ACC112 (cell line): ENCODE results near the gene CD300LF.

ENCODE experiments used
- H2AFZ ChIP-seq: fragments of 200-600 bp; sonication (generic); one replicate; pipeline ENCODE4 v1.6.0; 2017; ENCODE audit warnings: antibody characterized with exemption, low read length; ENCODE audit not compliant: unreplicated experiment
- H3K27ac ChIP-seq: fragments of 200-600 bp; sonication (generic); 2 replicates; pipeline ENCODE4 v1.5.1; 2014; ENCODE audit warnings: low read depth, mild to moderate bottlenecking, antibody characterized with exemption, low read length, moderate library complexity
- H3K27me3 ChIP-seq: fragments of 200-600 bp; sonication (generic); 2 replicates; pipeline ENCODE4 v1.6.1; 2014; ENCODE audit warnings: mild to moderate bottlenecking, antibody characterized with exemption, low read length, moderate library complexity, mixed read lengths; ENCODE audit not compliant: insufficient read depth
- H3K36me3 ChIP-seq: fragments of 200-600 bp; sonication (generic); 2 replicates; pipeline ENCODE4 v1.6.1; 2016; ENCODE audit warnings: mild to moderate bottlenecking, antibody characterized with exemption, low read length, moderate library complexity, mixed read lengths; ENCODE audit not compliant: insufficient read depth
- H3K4me1 ChIP-seq: fragments of 200-600 bp; sonication (generic); one replicate; pipeline ENCODE4 v1.6.1; 2016; ENCODE audit warnings: low read length, mixed read lengths; ENCODE audit not compliant: insufficient read depth, unreplicated experiment, control insufficient read depth
- H3K4me3 ChIP-seq: fragments of 200-600 bp; sonication (generic); 2 replicates; pipeline ENCODE4 v1.5.1; 2014; ENCODE audit warnings: mild to moderate bottlenecking, low read depth, low read length
- H3K79me2 ChIP-seq: fragments of 200-600 bp; sonication (generic); one replicate; pipeline ENCODE4 v1.6.0; 2016; ENCODE audit warnings: low read length; ENCODE audit not compliant: control insufficient read depth, unreplicated experiment, insufficient read depth

CD300LF gene

DNA sequence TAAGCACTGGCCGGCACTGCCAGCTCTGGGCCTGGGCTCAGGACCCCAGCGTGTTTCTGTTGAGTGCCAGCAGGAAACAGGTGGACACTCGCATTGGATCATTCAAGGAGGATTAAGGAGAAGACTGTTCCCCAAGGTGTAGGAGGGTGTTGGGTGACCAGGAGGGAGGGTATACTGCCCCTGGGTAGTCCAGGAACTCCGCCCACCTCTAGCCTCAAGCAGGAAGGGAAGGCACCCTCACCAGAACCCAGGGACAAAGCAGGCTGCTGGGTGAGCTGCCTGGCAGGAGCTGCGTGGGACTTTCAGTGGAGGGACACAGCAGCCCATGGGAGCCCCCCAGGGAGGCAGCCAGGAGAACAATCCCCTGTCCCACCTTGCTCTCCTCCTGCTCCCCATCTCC, 16.6 kb upstream of the CD300LF start:
- Histone ChIP-seq H3K27me3 (peaks cover 22% of the 10 kb centered on the region; the same call in 1 of the 2 replicates), H3K4me1 (no peaks in the 10 kb centered on the region), H3K36me3 (no peaks in the 10 kb centered on the region), H3K4me3 (no peak overlapping the region), H3K27ac (no peak overlapping the region), H3K79me2 (no peaks in the 10 kb centered on the region), H2AFZ (no peak overlapping the region)

DNA sequence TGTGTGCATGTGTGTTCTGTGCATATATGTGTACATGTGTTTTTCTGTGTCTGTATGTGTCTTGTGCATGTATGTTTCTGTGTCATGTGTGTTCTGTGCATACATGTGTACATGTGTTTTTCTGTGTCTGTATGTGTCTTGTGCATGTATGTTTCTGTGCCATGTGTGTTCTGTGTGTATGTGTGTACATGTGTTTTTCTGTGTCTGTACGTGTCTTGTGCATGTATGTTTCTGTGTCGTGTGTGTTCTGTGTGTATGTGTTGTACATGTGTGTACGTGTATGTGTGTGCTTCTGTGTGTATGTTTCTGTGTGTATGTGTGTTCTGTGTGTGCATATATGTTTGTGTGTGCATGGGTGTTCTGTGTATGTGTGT, 16.0 kb upstream of the CD300LF start:
- H3K79me2 ChIP-seq, result no peaks in the 10 kb centered on the region
- H3K4me1 ChIP-seq, result no peaks in the 10 kb centered on the region
- no peaks in the 10 kb centered on the region for H3K36me3 ChIP-seq
- H3K27me3 ChIP-seq, result peaks cover 19% of the 10 kb centered on the region; the same call in 1 of the 2 replicates
- H3K27ac ChIP-seq, result no peak overlapping the region
- H2AFZ ChIP-seq, result no peak overlapping the region
- no peak overlapping the region for H3K4me3 ChIP-seq

DNA sequence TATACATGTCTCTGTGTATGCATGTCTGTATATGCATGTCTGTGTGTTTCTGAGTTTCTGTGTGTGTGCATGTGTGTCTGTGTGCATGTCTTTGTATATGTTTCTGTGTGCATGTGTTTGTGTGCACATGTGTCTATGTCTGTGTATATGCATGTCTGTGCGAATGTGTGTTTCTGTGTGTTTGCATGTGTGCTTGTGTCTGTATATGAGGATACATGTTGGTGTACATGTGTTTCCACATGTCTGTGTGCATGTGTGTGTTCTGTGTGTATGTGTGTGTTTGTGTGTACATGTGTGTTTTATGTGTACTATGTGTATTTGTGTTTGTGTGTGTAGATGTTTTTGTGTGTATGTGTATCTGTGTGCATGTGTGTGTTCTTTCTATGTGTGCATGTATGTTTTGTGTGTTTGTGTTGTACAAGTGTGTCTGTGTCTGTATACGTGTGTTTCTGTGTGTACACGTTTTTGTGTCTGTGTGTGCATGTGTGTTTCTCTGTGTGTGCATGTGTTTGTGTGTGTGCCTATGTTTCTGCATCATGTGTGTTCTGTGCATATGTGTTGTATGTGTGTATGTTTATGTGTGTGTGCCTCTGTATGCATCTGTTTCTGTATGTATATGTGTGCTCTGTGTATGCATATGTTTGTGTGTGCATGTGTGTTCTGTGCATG, 15.4 kb upstream of the CD300LF start:
- Histone ChIP-seq H3K36me3 (no peaks in the 10 kb centered on the region), H3K27ac (no peak overlapping the region), H3K27me3 (peaks cover 14% of the 10 kb centered on the region; the same call in 1 of the 2 replicates), H3K79me2 (no peaks in the 10 kb centered on the region), H3K4me1 (no peaks in the 10 kb centered on the region), H3K4me3 (no peak overlapping the region), H2AFZ (no peak overlapping the region)

DNA sequence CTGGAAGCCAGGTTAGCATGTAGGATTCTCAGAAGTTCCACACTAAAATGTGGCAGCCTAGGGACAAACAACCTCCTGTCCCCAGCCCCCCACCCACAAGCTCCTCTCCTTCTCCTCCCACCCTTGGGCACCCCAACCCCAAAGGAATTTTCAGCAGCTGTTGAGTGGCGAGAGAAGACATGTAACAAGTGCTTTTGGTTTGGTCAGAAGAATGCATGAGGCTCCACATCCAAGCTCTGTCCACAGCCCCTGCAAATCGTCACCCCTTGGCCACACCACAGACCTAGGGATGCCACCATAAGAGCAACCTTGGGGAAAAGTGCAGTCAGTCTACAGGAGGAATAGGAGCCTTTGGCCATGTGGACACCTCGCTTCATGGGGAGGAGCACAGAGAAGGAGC, 12.4 kb upstream of the CD300LF start:
- Histone ChIP-seq H2AFZ (no peak overlapping the region), H3K79me2 (no peaks in the 10 kb centered on the region), H3K4me3 (no peak overlapping the region), H3K4me1 (no peaks in the 10 kb centered on the region), H3K36me3 (no peaks in the 10 kb centered on the region), H3K27ac (no peak overlapping the region), H3K27me3 (peaks cover 38% of the 10 kb centered on the region)

- H2AFZ ChIP-seq, result no peak overlapping the region
- peaks cover 42% of the 10 kb centered on the region for H3K27me3 ChIP-seq
Observed at GRCh38 chr17:74723891-74724290, 11.2 kb upstream of the CD300LF start.

GRCh38 chr17:74722782-74723181, 10.1 kb upstream of the CD300LF start:
- H3K4me1 ChIP-seq, result no peaks in the 10 kb centered on the region
- no peak overlapping the region for H2AFZ ChIP-seq
- no peaks in the 10 kb centered on the region for H3K79me2 ChIP-seq
- H3K4me3 ChIP-seq, result no peak overlapping the region
- peaks cover 50% of the 10 kb centered on the region for H3K27me3 ChIP-seq
- no peaks in the 10 kb centered on the region for H3K36me3 ChIP-seq
- H3K27ac ChIP-seq, result no peak overlapping the region

More at GRCh38 chr17:74723891-74724290, 11.2 kb upstream of the CD300LF start:
- Histone ChIP-seq H3K4me1 (no peaks in the 10 kb centered on the region), H3K36me3 (no peaks in the 10 kb centered on the region), H3K4me3 (no peak overlapping the region), H3K79me2 (no peaks in the 10 kb centered on the region), H3K27ac (no peak overlapping the region)

- Histone ChIP-seq H2AFZ (no peak overlapping the region), H3K27ac (no peak overlapping the region), H3K36me3 (no peaks in the 10 kb centered on the region), H3K4me3 (no peak overlapping the region), H3K27me3 (peaks cover 60% of the 10 kb centered on the region), H3K79me2 (no peaks in the 10 kb centered on the region), H3K4me1 (no peaks in the 10 kb centered on the region)
Observed at GRCh38 chr17:74720506-74720905, 7.8 kb upstream of the CD300LF start.

GRCh38 chr17:74715144-74715543, 2.4 kb upstream of the CD300LF start:
- Histone ChIP-seq H3K79me2 (no peaks in the 10 kb centered on the region), H3K4me3 (no peak overlapping the region), H3K36me3 (no peaks in the 10 kb centered on the region), H2AFZ (no peak overlapping the region), H3K27ac (no peak overlapping the region), H3K27me3 (peaks cover 45% of the 10 kb centered on the region), H3K4me1 (no peaks in the 10 kb centered on the region)

- peaks cover 41% of the 10 kb centered on the region for H3K27me3 ChIP-seq
- H2AFZ ChIP-seq, result no peak overlapping the region
- H3K36me3 ChIP-seq, result no peaks in the 10 kb centered on the region
- no peak overlapping the region for H3K4me3 ChIP-seq
- no peak overlapping the region for H3K27ac ChIP-seq
- no peaks in the 10 kb centered on the region for H3K4me1 ChIP-seq
- no peaks in the 10 kb centered on the region for H3K79me2 ChIP-seq
Observed at GRCh38 chr17:74713171-74713755, 540 bp upstream of the CD300LF start.

- no peaks in the 10 kb centered on the region for H3K79me2 ChIP-seq
- no peak overlapping the region for H3K27ac ChIP-seq
- no peaks in the 10 kb centered on the region for H3K4me1 ChIP-seq
- peaks cover 37% of the 10 kb centered on the region for H3K27me3 ChIP-seq
- H3K36me3 ChIP-seq, result no peaks in the 10 kb centered on the region
- no peak overlapping the region for H3K4me3 ChIP-seq
- H2AFZ ChIP-seq, result no peak overlapping the region
Observed at GRCh38 chr17:74712301-74712700, 422 bp downstream of the CD300LF start.
